GM21576 (cell line): Measurements from ENCODE around the gene ZCCHC2.

Source experiments
- ATAC-seq: cut with Tn5 transposase; IDR thresholded peaks from one replicate; pipeline ENCODE4 v1.9.1; 2021; ENCODE audit warnings: mild to moderate bottlenecking, moderate library complexity; ENCODE audit not compliant: unreplicated experiment

The ZCCHC2 gene

DNA sequence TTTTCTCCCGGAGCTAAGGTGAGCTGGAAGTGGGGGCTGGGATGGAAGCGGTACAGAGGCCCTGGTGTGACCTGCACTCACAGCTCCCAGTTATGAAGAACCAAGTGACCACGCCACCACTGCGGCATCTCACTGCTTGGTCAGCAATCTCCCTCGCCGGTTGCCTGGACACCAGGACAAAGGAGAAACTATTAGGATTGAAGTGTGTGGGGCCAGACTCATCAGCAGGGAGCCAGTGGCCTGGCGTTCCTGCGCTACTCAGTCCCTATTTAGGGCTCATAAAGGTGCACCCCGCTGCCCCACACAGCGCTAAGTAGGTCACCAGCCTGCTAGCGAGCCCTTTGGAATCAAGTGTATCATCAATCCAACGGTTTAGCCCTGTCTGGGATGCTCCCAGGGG lies 82.9 kb downstream of the ZCCHC2 start:
- ATAC-seq = no peak

DNA sequence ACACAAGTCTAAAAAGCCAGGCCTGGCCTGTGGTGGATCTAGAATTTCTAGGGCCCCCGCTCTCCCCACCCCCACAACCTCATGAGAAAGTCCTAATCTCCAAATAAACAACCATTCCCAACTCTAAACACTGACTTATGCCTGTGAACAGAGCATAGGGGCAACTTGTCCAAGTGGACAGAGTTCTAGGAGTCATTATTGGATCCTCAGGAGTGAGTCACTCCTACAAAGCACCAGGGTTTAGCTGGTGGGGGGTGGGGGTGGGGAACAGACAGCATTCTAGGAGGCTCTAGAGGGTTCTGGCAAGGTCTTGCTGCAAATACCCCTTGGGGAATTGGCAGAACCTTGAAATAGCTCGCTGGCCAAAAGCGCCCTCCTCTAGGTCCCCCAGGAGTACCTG lies 83.3 kb downstream of the ZCCHC2 start:
- no peak for ATAC-seq

DNA sequence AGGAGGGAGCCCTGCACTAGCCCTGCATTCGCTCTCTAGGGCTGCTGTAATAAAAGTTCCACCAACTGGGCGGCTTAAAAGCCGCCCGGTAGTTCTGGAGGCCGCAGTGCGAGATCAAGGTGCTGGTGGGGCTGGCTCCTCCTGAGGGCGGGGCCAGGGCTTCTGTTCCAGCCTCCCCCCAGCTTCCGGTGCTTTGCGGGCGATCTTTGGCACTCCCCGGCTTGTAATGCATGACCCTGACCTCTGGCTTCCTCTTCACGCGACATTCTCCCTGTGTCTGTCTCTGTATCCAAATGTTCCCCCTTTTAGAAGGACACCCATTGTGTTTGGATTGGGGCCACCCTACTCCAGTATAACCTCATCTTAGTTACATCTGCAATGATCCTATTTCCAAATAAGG lies 84.5 kb downstream of the ZCCHC2 start:
- ATAC-seq = no peak

DNA sequence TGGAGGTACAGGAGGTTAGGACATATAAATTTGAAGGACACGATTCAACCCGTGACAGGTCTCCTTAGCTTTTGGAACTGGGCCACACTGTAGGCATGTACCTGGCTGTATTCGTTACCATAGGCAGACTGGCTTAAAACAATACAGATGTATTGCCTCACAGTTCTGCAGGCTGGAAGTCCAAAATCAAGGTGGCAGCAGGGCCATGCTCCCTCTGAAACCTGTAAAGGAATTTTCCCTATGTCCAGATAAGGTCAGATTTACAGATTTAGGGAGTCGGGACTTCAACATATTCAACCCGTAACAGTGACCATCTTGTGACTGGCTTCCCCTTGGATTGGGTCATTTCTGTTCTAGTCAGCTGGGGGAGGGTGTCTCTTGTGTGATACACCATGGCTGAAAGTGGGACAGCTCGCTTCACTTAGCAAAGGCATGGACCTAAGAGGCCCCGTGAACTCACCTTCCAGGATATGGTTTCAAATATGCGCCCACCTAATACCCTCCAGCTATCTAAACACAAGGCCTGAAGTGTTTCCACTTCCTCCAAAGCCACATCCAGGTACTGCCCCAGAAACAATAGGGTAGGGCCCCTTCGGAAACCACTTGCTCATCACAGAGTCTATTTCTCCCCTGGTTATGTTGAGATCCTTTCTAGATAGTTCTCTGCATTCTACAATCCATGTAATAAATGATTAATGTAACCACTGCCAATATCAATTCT lies 85.0 kb downstream of the ZCCHC2 start:
- no peak for ATAC-seq

DNA sequence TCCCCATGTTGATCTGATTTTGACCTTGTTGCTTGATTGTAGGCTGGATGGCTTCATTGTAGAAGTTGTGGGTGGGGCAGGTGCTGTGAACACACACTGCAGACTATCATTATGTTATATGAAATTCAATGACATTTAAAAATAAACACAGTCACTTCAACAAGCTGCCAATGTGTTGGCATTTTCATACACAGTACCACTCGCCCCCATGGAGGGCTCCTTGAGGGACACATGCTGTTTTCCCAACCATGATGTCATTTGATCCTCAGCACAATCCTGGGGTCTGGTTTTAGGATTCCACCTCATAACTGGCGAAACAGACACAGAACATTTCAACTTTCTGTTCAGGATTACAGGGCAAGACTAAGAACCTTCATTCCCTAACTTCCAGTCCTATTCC lies 86.9 kb downstream of the ZCCHC2 start:
- ATAC-seq = no peak

DNA sequence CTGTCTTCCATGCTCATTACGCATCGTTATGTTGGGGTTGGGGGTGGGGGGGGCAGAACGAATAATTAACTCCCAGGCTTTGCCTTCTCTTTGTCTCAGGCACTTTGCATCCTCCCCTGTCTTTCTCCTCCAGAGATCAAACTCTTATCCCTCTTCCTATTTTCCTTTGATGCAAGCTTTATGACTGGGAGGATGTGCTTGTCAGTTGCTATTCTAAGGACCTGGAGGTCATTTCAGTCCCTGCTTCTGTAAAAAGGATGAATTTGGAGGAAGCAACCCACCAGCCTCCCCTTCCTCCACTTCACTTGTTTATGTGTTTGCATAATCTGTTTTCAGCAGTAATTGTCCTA lies 87.5 kb downstream of the ZCCHC2 start:
- ATAC-seq = no peak

DNA sequence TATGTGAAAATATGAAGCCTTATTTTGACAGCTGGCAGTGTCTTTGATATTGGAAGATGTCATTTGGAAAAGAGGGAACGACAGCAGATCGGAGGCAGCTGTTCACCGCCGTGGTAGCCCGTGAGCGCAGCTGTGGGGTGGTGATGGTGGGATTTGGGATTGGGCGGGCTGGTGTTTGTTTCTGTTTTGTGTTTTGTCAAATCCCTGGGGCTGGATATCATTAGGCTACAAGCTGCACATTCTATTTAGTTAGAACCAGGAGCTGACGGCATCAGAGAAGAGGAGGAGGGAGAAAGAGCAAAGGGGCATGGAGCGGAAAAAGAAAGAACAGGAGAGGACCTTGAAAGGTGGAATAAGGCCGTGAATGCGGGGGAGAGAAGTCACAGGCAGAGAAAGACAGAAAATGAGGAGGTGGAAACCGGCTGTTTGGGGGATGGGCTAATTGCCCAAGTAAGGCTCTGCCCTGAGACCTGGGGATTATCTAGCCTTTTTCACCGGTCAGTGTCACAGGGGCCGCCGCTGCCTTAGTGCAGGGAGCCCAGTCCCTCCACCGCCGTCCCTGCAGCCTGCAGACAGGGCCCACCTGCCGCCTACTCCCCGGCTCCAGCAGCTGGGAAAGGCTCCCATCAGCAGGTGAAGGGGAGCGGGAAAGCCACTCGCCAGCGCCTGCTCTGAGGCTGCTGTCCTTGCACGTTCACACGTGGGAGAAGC lies 88.0 kb downstream of the ZCCHC2 start:
- ATAC-seq = no peak

DNA sequence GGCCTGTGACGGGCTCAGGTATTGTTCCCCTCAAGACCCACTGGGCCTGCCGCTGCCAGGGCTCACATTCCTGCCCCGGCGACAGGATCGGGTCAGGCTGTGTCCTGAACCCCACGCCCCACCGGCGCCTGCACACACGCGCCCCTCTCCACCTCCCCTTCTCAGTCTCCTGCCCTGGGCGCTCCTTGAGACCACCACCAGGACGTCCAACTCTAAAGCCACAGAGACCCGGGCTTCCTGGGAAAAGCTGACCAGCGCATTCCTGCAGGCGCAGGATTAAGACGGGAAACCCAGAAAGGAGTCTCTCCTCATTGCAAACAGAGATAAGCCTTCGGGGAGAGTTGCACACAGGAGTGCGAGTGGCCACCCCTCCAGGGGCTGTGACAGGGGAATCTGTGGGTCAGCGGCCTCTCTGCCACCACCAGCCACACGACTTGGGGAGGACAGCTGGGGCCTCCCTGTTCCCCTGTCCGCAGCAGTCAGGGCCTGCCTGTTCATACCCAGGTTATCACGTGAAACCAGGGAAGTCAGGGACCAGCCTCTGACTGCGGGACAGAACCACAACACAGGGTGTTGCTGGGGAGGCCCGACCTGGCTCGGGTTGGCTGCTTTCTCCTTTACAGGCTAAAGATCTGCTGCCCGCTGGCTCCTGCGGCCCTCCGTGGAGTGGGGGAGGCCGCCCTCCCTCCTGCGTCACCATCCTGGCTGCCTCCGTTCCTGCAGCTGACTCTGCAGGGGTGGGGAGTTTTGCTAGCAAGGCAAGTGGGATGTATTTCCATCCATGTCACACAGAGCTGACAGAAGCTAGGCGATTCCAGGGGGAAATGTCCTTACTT lies 88.8 kb downstream of the ZCCHC2 start:
- ATAC-seq = no peak

DNA sequence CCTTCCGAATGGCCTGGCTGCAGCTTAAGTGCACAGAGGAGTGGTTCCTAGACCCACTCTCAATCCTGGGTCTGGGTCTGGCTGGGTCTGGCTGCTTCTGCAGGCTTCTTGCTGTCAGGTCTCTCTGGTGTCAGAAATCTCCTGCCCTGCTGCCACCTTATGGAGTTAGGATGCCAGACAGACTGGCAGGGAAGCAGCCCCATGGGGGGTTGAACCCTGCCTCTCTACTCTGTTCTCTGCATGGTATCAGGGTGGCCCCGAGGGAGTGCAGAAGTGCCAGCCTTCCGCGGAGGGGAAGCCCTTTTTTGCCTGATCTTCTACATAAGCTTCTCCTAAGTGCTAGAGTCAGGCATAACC lies 89.4 kb downstream of the ZCCHC2 start:
- ATAC-seq = no peak

DNA sequence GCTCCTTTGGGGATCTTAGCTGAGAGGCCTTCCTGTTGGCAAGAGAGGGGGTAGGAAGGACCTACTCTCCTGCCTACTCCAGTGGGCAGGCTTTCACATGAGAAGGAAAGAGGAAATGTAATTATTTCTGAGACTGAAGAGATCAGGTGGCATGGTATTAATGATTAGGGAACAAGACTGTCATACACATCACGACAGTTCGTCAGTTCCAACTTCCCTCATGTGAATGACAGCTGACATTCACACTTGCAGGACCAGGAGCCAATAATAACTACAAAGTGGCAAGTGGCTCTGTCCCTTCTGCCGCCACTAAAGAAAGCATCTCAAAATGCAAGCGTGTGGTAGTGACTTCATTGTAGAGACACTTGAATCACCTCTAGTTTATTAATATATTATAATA lies 90.0 kb downstream of the ZCCHC2 start:
- ATAC-seq = no peak

DNA sequence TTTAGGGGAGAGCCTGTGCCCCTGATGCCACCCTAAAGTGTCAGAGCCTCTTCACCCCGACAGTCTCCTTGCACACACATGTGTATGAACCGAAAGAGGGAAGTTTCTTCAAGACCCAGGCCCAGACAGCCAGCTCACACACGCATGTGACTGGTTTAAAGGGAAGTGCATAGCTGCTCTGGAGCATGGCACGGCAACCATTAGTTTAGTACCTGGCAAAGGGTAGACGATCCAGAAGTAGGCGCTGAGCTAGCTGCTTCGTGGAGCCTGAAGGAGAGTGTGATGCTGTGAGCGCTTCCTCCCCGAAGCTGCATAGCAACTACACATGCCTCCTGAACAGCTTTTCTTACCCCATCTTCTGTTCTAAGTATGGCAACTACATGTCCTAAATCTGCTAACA lies 91.7 kb downstream of the ZCCHC2 start:
- ATAC-seq = no peak

DNA sequence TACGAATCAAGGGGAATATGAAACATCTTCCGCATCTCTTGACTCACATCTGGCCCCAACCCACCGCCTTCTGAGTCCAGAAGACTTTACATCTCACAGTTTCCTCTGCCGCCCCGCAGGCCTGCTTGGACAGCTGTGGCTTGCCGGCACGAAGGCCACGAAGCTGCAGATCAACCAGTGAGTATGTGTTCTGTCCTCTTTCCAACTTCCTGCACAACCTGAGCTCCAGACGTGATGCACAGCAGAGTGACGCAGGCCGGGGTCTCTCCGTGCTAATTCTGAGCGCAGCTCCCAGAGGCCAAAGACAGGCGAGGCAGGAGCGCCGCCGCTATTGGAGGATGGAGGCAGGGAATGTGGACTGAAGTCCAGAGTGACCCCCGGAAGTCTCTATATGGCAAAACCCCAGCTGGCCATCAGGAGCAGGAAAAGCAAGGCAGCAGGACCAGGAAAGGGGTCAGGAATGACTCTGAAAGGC lies 93.5 kb downstream of the ZCCHC2 start:
- ATAC-seq = no peak

DNA sequence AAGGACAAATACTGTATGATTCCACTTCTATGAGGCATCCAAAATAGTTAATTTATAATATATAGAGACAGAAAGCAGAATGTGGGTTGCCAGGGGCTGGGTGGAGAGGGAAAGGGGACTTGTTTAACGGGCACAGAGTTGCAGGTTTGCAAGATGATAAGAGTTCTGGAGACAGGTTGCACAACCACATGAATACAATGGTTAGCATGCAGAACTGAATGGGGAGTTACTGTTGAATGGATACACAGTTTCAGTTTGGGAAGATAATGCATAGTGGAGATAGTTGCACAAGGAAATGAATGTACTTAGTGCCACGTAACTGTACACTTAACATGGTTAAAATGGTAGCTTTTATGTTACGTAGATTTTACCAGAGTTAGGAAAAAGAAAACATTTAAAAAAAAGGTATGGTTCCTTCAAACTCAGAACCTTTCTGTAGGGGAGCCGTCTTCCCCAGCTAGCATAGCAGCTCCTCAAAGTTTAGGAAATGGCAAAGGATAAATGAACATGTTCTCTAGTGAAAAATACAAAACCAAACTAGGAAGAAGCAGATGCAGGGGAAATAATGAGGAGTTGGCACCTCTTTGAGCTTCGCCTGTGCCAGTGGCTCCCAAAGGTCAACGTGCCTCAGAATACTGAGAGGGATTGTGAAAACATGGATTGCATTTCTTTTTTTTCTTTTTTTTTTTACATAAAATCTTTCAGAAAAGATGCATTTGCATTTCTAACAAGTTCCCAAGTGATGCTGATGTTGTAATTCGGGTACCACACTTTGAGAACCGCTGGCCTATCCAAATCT lies 95.2 kb downstream of the ZCCHC2 start:
- no peak for ATAC-seq

DNA sequence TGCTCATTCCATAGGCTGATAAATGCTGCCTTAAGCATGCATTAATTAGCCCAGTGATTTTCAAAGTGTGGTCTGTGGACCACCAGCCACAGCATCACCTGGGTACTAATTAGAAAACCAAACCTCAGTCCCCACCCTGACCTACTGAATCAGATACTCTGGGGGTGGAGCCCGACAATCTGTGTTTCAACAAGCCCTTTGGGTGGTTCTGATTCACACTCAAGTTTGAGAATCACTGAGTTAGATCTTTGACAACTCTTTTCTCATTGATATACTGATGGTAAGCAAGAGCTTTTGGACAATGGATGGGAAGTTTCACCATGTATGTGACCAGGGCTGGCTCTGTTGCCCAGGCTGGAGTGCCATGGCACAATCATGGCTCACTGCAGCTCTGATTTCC lies 95.9 kb downstream of the ZCCHC2 start:
- ATAC-seq = no peak

DNA sequence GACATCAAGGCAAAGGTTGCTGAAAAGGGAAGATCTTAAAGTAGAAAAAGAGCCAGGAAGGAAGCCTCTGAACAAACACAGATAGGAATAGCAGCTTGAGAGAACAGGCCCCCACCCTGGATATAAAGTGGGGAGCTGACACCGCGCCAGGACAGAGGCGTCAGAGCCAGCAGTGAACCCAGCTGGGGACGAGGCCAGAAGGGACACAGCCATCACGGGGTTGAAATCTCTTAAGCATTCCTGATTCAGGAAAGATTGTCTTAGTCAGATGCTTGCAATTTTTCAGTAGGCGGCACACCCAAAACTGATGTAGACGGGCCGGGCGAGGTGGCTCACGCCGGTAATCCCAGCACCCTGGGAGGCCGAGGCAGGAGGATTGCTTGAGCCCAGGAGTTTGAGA lies 98.7 kb downstream of the ZCCHC2 start:
- ATAC-seq = no peak

DNA sequence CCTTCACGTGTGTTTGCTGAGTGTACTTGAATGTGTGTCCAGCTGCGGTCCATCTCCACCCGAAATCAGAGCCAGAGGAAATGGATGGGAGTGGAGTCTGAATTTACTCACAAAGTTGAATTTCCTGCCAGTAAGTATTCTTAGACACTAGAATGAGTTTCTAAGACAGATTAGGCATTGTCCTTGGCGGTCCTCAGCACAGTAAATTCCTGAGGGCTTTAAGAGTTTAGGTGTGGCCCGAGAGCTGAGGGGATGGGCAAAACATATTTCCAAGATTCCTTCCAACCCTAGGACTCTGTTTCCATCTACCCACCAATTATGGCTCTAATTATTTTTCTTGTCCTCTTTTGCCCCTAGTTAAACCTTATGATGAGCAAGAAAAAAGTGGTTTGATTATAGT lies 102.2 kb downstream of the ZCCHC2 start:
- ATAC-seq = no peak
